ENCODE data around the gene ACAA1.

Gene ACAA1

GRCh38 chr3:38127611-38128302 lies 9.2 kb downstream of the ACAA1 start:
- H3K4me3 ChIP-seq (ENCODE audit: low read length): no peak overlapping the region
- TF ChIP-seq CTCF (IDR thresholded peaks at IDR 0.05; ENCODE audit: insufficient read depth, low read depth, low read length, missing control alignments): no peak
- no peak for DNase-seq (ENCODE audit: low read depth)

- TF ChIP-seq CTCF (IDR thresholded peaks at IDR 0.05; ENCODE audit: insufficient read depth, low read depth, low read length, missing control alignments): no peak
- H3K4me3 ChIP-seq (ENCODE audit: low read length): no peak overlapping the region
- DNase-seq (ENCODE audit: low read depth): no peak
Observed at GRCh38 chr3:38126121-38126892, 10.6 kb downstream of the ACAA1 start.

- H3K4me3 ChIP-seq (ENCODE audit: low read length): no peak overlapping the region
- DNase-seq (ENCODE audit: low read depth): no peak
- TF ChIP-seq CTCF (IDR thresholded peaks at IDR 0.05; ENCODE audit: insufficient read depth, low read depth, low read length, missing control alignments): no peak
Observed at GRCh38 chr3:38125305-38126120, 11.4 kb downstream of the ACAA1 start.

- DNase-seq (ENCODE audit: low read depth): peak; percentile 24
- no peak for TF ChIP-seq CTCF (IDR thresholded peaks at IDR 0.05; ENCODE audit: insufficient read depth, low read depth, low read length, missing control alignments)
- H3K4me3 ChIP-seq (ENCODE audit: low read length): no peak overlapping the region
Observed at GRCh38 chr3:38124324-38125122, 12.4 kb downstream of the ACAA1 start.

GRCh38 chr3:38122712-38123290 lies 14.1 kb downstream of the ACAA1 start:
- no peak for TF ChIP-seq CTCF (IDR thresholded peaks at IDR 0.05; ENCODE audit: insufficient read depth, low read depth, low read length, missing control alignments)
- DNase-seq (ENCODE audit: low read depth): no peak
- H3K4me3 ChIP-seq (ENCODE audit: low read length): no peak overlapping the region

All from epithelial cell of esophagus (primary cell).